T47D (cell line): ENCODE data around the gene ZDHHC14.

ENCODE experiments used
- DNase-seq, 2 experiments: peaks; one replicate each; pipeline versions ENCODE4 v3.0.0 to v3.0.0-alpha.2; 2011 to 2012; ENCODE audit warnings: low read depth in 1 of 2, low spot score in 1 of 2
- JUND ChIP-seq: IDR thresholded peaks from 2 replicates; pipeline ENCODE4 v1.6.1; 2012; ENCODE audit warnings: low read depth
- in situ Hi-C: cut with HindIII; loops from 2 replicates; pipeline ENCODE4 v1.10.0; 2016; ENCODE audit warnings: low sequenced_read_pairs, low pct_unique_long_range_greater_than_20kb

The ZDHHC14 gene

DNA sequence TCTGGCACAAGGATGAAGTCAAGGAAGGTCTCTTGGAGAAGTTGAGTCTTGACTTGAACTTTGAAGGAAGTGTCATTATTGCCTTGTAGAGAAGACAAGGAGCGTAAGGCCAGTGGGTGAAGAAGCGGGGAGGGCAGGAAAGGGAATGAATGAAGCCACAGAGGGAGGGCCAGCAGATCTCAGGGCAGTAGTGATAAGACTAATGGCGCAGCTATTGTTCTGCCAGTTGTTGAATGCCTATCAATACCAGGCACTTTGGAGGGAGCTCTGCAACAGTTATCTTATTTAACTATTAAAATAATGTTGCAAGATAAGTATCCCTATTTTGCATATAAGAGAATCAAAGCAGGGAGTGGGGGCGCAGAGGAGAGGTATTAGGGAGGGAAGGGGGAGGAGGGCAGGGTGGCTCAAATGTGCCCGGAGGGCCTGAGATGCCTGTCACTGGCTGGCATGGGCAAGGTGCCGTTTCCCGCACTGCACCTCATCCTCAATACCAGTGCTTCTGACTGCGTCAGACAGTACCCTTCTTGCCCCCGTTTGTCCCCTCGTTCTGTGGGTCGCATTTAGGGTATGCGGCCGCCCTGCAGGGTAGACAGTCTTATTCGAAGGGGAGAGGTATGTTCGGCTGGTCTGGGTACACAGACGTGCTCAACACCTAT, 109.8 kb downstream of the ZDHHC14 start:
- in situ Hi-C loops = no loop called here
- DNase-seq = no peak
- TF ChIP-seq JUND = no peak

DNA sequence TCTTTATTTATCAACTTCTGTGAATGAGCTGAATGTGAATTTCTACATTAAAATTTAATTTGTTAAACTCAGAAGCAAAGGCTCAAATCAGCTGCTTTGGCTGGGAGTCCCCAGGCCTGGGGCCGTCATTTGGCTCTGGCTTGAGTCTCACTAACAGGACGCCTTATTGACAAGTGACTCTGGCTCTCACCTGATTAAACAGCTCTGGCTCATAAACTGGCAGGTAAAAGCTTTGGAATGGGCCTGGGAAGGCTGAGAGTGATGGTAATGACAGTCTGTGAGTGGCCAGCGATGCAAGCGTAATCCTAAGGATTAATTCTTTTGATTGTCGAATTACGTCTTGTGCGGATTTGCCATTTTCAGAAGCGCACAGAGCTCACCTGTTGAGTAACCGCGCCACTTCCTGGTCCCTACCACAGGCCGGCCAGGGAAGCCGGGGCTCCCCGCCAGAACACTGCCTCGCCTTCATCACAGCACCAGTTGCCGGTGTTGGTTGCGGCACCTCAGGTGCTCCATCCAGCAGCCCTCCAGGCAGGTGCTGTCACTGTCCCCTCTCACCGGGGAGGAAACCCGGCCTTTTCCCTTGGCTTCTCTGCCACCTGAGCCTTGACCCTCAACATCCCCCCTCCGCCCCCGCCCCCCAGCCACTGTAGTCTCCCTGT, 110.7 kb downstream of the ZDHHC14 start:
- no peak for TF ChIP-seq JUND
- in situ Hi-C loops = no loop called here
- no peak for DNase-seq

DNA sequence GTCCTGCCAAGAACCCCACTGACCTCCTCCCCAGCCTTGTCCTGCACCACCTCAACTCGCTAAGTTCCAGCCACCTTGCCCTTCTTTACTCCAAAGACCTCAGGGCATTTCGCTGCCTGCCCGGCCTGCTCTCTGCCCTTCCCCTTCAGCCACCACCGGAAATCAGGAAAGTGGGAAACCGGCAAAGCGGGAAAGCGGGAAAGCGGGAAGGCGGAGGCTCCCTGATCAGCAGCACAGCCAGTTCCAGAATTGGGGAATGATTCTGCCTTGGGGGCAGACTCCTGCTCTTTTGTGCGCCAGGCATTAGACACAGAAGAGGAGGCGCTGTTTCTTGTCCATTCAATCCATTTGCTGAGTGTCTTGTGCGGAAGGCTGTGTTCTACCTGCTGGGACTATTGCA, 111.3 kb downstream of the ZDHHC14 start:
- in situ Hi-C loops = no loop called here
- no peak for TF ChIP-seq JUND
- no peak for DNase-seq

DNA sequence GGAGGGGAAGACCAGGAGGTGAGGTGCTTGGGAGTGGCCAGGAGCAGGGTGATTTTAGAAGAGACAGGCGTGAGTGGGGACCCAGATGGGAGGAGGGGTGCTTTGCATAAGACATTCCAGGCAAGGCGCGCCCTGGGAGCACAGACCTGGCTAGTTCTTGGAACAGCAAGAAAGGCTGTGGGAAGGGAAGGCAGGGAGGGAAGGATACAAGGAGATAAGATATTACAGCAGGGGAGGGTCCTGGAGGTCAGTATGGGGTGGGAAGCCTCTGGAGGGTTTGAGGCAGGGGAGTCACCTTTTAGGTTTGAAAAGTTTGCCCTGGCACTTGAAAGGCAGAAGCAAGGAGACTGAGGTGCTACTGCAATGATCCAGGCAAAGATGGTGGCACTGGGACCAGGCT, 111.8 kb downstream of the ZDHHC14 start:
- no peak for DNase-seq
- no peak for TF ChIP-seq JUND
- in situ Hi-C loops = no loop called here

DNA sequence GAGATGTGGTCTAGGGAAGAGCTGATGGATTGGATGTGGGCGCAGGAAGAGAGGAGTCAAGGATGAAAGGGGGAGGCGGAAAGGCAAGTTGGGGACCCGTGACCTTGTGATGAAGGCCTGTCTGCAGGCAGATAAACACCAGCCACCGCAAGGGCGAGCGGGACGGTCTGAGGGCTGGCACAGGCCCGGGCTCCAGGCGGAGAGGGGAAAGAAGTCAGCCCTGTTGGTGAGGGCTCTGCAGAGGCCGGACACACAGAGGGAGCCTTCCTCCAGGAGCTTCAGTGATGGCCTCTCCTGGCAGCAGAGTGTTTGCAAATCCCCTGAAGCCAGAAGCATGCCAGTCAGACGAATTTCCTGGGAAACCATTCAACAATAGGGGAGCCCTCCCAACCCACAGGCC, 112.2 kb downstream of the ZDHHC14 start:
- no peak for DNase-seq
- TF ChIP-seq JUND = no peak
- in situ Hi-C loops = no loop called here

DNA sequence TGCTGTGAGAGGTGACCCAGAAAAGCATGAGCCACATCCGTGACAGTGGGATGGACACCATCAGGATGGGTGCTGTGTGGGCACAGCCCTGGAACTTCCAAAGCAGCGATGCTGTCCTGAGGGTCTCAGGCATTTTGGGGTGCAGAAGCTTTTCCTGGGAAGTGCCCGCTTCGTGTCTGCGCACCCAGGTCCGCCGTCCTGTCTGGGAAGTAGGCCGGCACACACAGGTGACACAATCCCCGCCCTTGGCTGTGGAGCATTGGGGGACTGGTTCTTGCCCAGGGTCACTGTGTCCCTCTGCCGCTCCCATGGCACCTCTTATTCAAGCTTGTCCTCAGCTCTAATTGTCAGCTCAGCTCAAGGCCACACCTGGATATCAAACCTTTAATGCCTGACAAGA, 112.6 kb downstream of the ZDHHC14 start:
- no peak for TF ChIP-seq JUND
- in situ Hi-C loops = no loop called here
- DNase-seq = no peak

DNA sequence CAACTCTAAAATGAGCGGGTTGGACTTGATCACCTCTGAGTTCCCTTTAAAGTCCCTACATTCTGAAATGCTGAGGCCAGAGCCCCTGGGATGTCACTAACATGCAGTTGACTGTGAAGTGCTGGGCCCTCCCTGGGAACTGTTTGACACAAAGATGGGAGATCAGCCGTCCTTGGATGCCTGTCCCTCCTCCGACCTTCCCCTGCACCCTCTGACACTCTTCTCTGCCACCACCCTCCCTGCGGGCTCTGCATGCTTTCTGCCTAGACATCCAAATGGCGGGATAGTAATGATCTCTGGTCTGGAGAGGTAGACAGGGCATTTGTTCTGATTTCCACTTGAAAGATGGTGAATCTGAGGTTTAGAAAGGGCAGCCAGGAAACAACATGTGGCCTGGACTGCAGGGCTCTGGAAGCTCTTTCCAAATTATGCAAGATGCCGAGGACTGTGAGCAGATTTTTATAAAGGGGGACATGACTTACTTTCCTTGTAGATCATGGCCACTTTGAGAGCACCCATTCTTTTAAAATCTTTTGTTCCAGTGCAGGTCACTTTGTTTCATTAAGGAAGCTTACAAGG, 113.2 kb downstream of the ZDHHC14 start:
- in situ Hi-C loops = no loop called here
- DNase-seq = no peak
- no peak for TF ChIP-seq JUND

DNA sequence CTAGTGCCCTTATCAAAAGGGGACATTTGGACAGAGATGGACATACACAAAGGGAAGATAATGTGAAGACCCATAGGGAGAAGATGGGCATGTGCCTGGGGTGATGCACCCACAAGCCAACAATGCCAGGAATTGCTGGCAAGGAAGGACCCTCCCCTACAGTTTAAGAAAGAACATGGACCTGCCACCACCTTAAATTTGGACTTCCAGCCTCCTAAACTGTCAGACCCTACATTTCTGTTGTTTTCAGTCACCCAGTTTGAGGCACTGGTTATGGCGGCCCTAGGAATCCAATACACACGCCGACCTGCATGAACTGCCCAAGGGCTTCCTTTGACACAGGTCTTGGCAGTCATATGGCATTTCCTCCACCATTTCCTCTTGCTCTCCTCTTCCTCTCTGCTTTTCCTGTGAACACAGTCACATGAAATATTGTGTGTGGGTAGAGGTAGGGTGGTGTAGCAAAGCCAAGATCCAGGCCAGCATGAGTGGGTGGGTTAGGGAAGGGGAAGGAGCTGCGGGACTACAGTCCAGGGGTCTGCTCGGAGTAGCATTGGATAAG, 115.6 kb downstream of the ZDHHC14 start:
- in situ Hi-C loops = no loop called here
- no peak for TF ChIP-seq JUND
- DNase-seq = no peak

DNA sequence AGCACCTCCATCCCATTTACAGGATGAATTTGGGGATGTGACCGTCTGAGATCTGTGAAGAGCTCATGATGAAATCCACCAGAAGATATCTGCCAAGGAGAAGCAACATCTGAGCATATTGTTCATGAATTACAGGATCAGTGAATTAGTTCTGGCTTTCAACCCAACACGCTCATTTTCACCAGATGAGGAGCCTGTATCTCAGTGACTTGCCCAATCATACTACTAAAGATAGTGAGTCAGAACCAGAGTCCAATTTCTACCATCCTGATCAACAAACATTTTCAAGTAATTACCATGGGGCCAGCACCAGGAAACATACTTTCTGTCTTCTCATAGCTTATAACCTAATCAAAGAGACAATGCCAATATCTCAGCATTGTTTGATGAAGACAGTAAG, 116.6 kb downstream of the ZDHHC14 start:
- in situ Hi-C loops = no loop called here
- no peak for DNase-seq
- TF ChIP-seq JUND = no peak

DNA sequence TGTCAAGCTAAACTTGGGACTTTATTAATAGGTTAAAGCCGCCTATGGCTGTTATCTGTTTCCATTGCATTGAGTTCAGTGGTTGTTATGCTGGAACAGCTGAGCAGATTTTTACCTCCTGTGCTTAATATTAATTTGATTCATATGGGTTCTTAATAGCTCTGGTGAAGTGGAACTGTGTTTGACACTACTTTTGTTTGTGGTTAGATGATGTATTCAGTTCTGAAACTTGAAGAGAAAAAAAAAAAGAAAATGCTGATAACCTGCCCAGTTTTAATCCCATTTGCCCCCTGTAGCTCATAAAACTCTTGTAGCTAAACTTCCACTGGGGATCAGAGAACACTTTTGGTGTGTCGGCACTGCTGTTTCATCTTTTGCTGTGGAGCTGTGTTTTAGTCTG, 117.8 kb downstream of the ZDHHC14 start:
- TF ChIP-seq JUND = no peak
- in situ Hi-C loops = no loop called here
- DNase-seq = no peak

DNA sequence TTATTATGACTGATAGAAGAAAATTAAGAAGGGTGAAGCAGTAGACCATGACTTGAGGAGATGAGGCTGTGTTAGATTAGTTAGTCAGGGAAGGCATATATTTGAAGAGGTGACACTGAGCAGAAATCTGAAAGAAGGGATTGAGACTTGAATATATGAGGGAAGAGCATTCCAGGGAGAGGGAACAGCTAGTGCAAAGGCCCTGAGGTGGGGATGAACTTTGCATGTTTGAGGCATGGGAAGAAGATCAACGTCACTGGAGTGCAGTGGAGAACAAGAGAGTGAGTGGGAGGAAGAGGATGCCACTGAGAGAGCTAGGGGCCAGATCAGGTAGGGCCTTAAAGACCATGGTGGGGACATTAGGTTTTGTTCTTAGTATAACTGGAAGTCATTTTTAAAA, 119.0 kb downstream of the ZDHHC14 start:
- in situ Hi-C loops = no loop called here
- no peak for DNase-seq
- TF ChIP-seq JUND = no peak

DNA sequence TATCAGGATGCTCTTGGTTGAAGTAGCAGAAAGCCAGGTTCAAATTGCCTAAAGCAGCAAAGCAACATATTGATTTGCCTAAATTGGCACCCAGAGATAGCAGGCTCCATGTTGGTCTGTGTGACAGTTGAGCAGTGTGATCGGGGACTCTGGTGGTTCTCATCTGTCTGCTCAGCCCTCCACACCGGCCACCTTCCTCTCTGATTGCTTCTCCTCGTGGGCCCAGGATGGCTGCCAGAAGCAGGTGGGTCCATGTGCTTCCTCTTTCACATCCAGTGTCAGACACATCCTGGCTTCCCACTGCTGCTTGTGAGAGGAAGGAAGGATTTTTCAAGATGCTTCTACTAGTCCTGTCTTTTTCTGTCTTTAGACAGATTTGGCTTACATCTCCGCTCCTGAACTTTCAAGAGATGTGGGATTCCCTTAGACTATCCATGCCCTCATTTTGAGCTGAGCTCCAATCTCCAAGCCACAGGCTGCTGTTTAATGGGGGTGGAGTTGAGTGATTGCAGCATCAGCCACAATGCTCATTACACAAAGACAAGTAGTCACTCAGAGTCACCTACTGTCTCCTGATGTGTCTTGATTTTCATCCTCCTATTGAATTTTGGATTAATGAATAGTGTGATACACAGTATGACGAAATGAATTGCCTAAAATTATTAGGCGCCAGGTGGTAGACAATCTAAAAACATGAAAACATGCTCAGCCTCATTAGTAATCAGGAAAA, 122.2 kb downstream of the ZDHHC14 start:
- TF ChIP-seq JUND = no peak
- no peak for DNase-seq
- in situ Hi-C loops = no loop called here
